T47D (cell line): ENCODE data around the gene MSH2.

Experiments
- DNase-seq, 2 experiments: peaks; one replicate each; pipeline versions ENCODE4 v3.0.0 to v3.0.0-alpha.2; 2011 to 2012; ENCODE audit warnings: low read depth in 1 of 2, low spot score in 1 of 2
- JUND ChIP-seq: IDR thresholded peaks from 2 replicates; pipeline ENCODE4 v1.6.1; 2012; ENCODE audit warnings: low read depth
- in situ Hi-C: cut with HindIII; loops from 2 replicates; pipeline ENCODE4 v1.10.0; 2016; ENCODE audit warnings: low sequenced_read_pairs, low pct_unique_long_range_greater_than_20kb

Gene MSH2

GRCh38 chr2:47509250-47509649 lies 106.3 kb downstream of the MSH2 start:
- TF ChIP-seq JUND, result no peak
- no peak for DNase-seq

GRCh38 chr2:47509821-47510385 lies 106.9 kb downstream of the MSH2 start:
- no peak for TF ChIP-seq JUND
- DNase-seq, result no peak
- in situ Hi-C loops, result no loop called here

More at GRCh38 chr2:47509250-47509649, 106.3 kb downstream of the MSH2 start:
- in situ Hi-C loops, result no loop called here

DNA sequence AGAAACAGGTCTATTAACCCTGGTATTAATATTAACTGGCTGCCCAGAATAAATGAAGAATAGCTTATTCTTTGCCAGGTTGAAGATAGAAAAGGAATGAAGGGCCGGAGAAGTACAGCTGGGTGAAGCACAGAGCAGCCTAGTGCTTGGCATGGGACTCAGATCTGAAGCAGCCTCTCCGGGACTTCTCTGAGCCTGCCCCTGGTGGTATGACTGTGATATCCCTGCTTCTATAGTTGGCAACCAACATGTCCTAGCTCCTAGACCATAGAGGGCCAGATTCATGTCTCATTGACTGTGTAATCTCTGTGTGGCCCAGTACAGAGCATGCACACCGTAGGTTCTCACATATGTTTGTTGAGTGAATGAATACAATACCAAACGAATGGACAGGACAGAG lies 107.8 kb downstream of the MSH2 start:
- in situ Hi-C loops, result no loop called here
- no peak for DNase-seq
- TF ChIP-seq JUND, result no peak

DNA sequence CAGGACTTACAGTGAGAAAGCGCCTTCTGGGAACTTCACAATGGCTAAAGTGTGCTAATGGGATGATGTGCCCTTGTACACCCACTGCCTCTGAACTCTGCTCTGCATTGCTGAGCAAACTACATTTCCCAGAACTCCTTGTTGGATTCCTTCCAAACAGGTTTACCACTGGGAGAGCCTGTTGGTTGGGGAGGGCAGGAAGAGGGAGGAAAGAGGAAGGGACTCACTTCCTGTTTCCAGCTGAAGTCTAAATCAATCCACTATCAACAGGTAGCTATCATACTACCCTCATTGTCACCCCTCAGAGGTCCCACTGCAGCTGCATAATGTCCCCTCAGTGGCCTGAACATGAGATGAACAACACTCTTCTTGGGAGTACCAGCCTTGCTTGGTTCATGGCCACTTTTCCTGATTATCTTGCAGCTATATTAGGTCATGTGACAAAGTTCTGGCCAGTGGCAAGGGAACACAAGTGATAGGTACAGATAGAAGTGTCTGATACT lies 109.7 kb downstream of the MSH2 start:
- TF ChIP-seq JUND, result no peak
- in situ Hi-C loops, result no loop called here
- DNase-seq, result peak in 1 of 2 experiments; percentile 77

DNA sequence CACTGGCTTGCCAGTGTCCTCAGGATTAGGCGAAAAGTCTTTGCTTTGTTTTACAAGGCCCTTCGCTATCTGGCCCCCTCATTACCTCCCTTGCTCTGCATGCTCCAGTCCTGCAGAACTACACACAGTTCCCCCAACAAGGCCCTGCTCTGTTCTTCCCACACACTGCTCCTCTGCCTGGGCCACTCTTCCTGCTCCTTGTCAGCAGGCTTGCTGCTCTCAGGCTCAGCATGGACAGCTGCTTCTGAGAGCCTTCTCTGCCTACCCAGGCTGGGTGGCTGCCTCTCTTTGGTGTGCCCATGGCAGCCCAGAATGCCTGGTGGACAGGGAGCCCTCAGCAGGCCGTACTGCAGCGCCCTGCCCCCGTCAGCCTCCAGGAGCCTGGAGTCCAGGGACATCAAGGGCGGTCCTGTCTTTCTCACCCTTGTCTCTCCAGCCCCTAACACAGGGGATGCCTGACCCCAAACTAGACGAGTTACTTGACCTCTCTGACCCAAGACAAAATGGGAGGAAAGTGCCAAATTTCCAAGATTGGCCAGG lies 111.1 kb downstream of the MSH2 start:
- DNase-seq, result no peak
- in situ Hi-C loops, result no loop called here
- TF ChIP-seq JUND, result no peak

GRCh38 chr2:47516360-47517104 lies 113.6 kb downstream of the MSH2 start:
- in situ Hi-C loops, result no loop called here

DNA sequence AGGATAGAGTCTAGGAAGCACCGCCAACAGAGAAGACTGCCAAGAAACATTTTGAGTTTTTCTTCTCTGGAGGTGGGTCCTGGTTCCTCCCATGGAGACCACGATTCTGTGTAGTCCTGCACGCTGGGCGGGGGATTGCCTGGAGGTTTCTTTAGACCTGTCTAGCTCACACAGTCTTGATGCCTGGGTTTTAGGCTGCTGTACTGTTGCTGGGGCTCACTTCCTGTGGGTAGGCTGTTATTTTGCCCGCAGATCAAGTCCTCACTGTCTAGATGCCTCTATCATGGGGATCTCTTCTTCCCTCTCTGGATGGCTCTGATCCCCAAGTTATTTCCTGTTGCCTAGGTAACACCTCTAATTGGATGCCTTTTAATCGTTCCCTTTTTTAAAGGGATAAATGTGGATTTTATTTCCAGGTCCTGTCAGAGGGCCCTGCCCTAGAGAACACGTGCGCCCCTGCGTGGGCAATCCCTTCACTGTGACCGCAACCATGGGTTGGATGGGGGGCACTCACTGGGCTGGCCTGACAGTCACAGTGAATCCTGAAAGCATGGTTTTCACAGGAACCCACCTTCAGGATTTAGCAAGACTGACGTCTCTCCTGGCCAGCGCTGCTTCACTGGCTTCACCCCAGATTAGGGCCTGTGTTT lies 115.7 kb downstream of the MSH2 start:
- DNase-seq, result no peak
- in situ Hi-C loops, result no loop called here
- no peak for TF ChIP-seq JUND

More at GRCh38 chr2:47516360-47517104, 113.6 kb downstream of the MSH2 start:
- no peak for TF ChIP-seq JUND
- no peak for DNase-seq

DNA sequence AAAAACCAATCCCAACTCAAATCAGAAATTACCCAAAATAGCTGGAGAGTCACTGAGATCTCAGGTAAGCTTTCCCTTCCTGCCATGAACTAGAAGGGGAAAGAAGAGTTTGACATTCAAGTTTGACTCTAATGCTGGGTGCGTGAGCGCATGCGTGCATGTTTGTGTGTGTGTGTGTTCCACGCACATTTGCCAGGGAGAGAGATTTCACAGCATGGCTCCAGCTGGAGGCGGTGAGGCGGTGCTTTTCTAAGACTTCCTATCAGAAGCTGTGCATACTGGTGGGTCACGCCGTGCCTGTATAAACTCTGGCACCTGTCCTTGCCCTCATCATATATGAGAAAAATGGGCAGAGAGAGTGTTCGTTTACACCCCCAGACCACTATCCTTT lies 116.2 kb downstream of the MSH2 start:
- in situ Hi-C loops, result no loop called here
- no peak for DNase-seq
- TF ChIP-seq JUND, result no peak

DNA sequence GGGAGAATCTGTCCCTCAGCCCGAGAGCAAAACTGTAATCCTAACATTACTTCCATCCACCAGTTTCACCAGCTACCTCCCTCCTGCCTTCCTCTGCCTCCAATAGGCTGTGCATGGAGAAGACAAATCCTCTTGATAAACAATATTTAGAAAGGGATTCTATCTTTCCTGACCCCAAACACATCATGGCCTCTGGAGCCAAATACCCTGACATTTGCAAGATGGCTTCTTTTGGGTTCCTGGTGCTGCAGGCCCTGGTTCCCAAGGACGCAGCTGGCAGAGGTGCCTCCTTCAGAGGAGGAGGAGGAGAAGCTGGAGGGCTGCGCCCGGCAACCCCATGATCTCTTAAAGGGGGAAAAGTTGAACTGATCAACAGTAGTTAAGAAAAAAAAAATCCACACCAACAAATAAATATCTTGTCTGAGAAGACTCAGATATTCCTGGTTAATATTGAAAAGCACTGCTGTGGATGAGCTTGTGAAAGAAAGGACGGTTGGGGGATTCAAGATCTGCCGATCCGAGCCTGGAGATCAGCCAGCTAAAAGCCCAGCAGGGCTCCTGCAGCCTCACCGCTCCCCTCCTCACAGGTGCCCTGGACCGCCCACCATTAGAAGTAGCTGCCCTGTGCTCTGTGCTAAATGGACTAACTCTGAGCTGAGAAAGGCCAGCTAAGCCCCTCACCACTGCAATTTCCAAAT lies 116.8 kb downstream of the MSH2 start:
- in situ Hi-C loops, result no loop called here
- no peak for DNase-seq
- no peak for TF ChIP-seq JUND

- DNase-seq, result no peak
- no peak for TF ChIP-seq JUND
- in situ Hi-C loops, result no loop called here
Measured at GRCh38 chr2:47520302-47520630, 117.3 kb downstream of the MSH2 start.

- in situ Hi-C loops, result no loop called here
- no peak for TF ChIP-seq JUND
- peak; percentile 36 to 67 for DNase-seq
Measured at GRCh38 chr2:47520825-47521665, 118.1 kb downstream of the MSH2 start.
